NCI-H2196 treated with DMSO at 0.1 percent for 48 hours (cell line): Measurements from ENCODE around the gene TMEM106A.
"Not testable (repeated sequence)": the region's sequence is repeated elsewhere in the genome, so short reads cannot be mapped to it uniquely, and the experiment has no call there.

Experiments used
- DNase-seq: peaks from one replicate; lab custom pipeline; 2025; ENCODE audit not compliant: unreplicated experiment; lab: John Stamatoyannopoulos, UW

TMEM106A gene

DNA sequence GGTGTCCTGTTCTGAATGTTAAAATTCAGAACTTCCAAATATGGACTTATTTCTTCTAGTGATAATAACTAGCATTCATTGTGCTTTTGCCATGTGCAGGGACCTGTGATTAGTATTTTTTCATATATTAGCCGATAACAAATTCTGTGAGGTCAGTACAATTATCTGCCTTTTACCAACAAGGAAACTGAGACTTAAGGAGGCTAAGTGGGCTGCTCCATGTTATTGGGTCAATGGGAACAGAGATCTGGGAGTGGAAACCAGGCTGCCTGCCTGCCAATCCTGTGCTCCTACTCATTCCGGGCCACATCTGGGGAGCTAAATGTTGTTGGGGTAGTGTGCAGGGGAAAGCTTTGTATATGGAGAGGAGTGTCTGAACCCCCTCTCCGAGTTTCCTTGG lies 3.7 kb downstream of the TMEM106A start:
- DNase-seq, result no peak

DNA sequence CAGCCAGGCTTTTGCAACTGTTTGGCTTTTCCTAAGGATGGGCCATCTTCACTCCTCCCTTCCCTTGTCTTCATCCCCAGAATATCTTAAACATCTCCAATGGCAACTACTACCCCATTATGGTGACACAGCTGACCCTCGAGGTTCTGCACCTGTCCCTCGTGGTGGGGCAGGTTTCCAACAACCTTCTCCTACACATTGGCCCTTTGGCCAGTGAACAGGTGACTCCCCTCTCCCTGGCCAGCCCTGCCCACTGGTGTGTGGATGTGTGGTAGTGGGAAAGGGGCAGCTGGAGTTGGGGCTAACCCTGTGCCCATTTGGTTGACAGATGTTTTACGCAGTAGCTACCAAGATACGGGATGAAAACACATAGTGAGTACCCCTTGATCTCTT lies 4.7 kb downstream of the TMEM106A start:
- DNase-seq, result no peak

DNA sequence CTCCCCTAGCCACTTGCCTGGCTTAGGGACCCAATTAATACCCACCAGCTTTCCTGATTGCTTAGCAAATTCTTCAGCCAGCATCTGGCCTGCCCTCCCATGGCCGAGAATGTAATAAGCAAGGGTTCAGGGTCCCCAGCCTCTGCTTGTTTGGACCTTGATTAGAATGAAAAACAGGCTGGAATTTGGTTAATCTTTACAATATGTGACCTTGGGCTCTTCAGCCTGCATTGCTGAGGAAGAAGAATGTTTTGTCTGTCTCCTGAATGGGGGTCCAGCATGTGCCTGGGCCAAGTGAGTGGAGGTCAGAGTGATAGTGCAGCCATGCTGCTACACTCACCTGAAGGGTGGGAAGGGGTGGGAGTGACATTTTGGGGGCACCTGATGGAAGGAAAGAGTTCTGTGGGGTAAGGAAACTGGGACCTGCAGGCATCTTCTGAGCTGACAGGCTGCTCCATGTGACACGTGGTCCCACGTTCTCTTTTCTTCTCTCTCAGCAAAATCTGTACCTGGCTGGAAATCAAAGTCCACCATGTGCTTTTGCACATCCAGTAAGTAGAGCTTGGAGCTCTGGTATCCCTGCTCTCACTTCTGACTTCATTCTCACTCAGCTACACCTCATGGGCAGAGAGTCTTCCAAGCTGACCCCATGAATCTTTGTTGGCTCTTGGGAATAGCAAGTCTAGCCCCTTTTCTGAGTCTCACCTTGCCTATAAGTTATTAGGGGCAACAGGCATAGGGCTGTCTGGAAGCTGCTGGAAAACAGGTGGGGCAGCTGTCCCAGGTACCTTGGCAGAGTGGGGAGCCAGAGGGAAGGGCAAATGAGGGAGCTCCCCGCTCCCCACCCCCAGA lies 5.3 kb downstream of the TMEM106A start:
- DNase-seq, result no peak

DNA sequence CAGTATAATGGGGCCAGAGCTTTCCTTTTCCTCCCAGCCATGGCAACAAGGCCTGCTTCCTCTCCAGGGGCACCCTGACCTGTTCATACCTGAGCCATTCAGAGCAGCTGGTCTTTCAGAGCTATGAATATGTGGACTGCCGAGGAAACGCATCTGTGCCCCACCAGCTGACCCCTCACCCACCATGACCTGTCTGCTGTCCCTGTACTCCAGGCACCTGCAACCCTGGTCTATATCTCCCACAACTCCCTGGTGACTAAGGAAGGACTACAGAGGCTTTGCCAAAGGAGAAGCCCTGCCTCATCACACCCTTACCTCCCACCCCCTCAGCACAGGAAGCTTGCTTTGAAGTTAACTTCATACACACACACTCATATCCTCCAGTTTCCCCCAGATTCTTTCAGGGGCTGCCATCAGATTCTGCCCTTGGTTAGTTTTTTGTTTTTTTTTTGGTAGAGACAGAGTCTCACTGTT lies 6.0 kb downstream of the TMEM106A start:
- DNase-seq, result no peak

DNA sequence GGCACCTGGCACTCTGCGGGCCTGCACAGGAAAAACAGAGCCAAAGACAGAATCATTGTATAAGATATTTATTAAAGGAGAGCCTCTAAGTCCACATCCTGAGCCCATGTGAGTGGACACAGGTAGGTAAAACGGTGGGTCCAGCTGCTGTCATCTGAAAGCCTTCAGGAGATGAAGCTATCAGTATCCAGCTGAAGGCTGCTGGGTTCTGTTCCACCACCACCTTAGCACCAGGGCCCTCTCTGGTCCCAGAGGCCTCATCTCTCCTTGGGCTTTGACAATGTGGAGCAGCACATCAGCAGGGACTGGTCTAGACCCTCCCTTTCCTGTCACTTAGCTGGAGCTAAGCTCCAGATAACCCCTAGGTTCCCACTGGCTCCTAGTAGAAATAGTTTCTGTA lies 7.3 kb downstream of the TMEM106A start:
- no peak for DNase-seq

DNA sequence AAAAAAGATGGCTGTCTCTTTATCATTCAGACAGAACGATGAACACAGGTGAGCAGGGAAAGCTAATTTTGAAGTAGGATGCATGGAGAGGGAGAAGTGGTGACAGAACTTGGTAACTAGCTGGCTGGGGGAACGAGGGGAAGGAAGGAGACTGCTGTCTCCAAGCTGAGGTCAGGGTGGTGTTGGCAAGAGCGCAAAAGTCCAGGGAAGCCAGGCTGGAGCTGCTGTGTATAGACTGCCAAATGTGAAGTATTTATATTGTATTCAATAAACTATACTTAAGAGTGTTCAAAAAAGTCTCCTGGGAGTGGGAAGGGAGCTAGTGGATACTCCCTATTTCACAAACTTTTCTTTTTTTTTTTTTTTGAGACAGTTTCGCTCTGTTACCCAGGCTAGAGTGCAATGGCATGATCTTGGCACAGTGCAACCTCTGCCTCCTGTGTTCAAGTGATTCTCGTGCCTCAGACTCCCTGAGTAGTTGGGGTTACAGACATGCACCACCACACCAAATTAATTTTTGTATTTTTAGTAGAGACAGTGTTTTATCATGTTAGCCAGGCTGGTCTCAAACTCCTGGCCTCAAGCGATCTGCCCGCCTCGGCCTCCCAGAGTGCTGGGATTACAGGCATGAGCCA lies 8.2 kb downstream of the TMEM106A start:
- DNase-seq, result no peak

DNA sequence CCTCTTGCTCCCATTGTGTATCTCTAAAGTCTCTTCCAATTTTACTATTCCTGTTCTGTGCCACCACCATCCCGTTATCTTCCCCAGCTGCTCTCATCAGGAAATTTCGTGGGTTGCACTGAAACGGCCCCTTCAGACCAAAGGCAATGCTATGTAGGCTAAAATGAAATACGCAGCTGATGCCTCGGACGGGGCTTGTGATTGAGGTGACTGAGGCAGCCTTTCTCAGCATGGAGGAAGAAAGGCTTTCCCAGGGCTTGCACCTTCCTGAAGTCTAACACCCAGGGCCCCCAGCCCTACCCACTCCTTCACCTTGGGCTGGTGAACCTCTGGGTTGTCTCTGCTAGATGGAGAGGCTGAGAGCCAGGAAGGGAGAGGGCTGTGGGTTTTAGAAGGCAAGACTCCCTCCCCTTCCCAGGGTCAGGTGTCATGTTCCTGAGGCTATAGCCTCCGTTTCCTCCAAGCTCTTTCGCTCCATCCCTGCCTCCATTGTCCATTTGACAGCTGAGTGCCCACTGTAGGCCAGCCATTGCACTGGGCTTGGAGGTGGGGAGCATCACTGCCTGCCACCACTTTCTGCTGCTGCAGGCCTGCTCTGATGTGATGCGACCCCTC lies 8.9 kb downstream of the TMEM106A start:
- no peak for DNase-seq

DNA sequence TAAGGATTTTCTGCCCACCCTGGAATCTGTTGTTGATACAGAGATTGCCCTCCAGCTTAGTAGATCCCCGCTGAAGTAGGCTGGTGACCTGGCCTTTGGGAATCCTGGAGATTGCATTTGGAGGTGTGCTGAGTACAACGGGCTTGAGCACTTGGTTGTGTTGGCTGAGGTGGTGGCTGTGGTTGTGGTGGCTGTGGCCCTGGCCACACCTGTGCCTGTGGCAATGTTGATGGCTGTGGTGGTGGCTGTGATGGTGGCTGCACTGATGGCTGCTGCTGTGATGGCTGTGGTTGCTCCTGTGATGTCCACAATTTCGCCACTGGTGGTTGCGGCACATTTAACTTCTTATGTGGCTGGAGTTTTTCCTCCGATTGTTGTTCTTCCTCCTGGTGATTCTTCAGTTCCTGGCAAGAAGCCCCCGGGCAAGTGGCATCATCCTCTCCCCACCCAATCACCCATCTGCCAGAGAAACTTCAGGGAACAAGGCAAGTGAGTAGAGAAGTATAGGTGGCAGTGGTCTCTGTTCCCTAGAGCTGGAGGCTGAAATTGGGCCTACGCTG lies 12.6 kb downstream of the TMEM106A start:
- DNase-seq, result no peak

DNA sequence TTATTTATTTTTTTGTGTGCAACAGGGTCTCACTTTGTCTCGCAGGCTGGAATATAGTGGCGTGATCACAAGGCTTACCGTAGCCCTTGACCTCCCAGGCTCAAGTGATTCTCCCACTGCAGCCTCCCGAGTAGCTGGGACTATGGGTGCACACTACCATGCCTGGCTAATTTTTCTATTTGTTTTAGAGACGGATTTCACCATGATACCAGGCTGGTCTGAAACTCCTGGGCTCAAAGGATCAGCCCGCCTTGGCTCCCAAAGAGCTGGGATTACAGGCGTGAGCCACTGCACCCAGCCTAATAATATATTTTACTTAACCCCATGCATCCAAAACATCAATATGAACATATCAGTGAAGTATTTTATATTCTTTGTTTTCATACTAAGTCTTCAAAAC lies 14.7 kb downstream of the TMEM106A start:
- no peak for DNase-seq

DNA sequence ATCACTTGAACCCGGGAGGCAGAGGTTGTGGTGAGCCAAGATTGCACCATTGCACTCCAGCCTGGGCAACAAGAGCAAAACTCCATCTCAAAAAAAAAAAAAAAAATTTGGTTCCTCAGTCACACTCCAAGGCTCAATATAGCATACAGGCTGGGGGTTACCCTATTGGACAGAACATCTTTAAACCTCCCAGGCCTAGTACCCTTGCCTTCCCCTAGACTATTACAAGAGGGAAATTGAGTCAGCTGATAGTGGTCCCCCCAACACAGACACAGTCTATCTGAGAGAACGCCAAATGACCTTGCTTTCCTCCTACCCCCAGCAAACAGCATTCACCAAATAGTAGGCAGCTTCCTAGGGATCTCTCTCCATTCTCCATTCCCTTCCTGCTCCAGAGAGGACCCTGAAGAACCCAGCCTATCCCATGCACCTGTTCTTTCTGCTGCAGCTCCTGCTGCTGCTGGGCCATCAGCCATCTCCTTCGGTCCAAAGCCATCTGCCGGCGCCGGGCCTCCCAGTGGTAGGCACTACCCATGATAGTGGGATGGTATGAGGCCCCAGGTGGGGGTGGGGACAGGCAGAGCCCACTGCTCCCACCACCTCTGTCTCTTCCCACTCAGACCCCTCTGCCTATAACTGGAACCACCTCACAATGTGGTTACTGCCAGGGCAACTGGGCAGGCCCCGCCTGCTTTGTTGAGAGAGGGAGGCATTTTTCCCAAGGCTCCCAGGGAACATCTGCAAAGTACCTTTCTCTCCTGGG lies 16.5 kb downstream of the TMEM106A start, which contains the start of gene CCDC200:
Gene CCDC200, minus strand, starts transcription at position 604 of the 763 bp plus-strand sequence. Its CDS starts 69 bp downstream, at position 535.
- DNase-seq, result not testable (repeated sequence)

DNA sequence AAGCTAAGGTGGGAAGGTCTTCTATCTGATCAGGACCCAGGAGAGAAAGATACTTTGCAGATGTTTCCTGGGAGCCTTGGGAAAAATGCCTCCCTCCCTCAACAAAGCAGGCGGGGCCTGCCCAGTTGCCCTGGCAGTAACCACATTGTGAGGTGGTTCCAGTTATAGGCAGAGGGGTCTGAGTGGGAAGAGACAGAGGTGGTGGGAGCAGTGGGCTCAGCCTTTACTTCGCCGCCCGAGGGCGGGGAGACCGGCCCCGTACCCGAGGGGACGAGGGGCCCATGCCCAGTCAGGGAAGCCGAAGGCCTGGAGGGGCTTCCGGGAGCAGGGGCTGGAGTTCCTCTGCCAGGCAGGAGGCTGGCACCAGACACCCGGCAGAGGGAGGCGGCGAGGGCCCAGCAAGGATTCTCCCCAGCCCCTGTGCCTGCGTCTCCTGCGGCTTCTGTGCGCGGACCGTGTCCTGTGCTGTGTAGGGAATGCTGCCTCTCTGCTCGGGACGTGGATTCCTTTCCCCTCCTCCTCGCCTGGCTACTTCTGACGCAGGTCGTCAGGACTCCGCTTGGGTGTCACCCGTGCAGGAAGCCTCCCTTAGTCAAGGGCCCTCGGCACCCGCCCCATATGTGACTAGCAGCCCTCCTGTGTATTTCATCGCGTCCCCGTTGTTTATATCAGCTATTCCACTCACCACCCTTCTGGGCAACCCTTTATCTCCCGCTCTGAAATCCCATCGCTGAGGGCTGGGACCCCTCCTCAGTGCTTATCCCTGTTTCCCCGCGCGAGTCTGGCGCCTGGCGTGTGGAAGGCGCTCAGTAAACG lies 19.7 kb downstream of the TMEM106A start:
- DNase-seq, result not testable (repeated sequence)

DNA sequence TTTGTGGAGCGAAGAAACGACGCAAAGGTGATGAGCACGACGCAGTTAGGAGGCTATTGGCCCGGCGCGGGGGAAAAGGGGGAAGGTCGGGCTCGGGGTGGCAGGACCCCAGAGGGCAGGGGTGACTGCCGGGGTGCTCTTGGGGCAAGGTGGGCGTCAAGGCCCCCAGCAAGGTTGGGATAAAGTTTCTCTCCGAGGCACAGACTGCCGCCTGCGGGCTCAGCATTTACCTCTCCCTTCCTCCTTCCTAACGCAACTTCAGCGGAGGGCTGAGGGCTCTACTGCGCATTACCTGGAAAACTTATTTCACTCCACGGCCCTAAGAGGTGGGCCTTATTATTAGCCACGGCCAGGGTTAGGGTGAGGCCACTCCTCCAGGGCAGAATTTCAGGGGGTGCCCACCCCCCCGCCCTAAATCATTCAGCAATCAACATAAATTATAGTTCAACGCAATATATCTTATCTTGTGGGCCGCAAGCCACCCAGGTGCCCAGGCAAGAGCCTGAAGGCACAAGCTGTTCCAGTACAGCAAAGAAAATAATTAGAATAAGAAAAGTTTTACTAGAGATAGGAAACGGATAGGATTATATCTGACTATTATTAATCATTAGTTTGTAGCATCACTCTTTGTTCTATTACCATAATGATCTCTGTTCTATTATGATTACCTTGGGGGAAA lies 20.5 kb downstream of the TMEM106A start:
- DNase-seq, result not testable (repeated sequence)

DNA sequence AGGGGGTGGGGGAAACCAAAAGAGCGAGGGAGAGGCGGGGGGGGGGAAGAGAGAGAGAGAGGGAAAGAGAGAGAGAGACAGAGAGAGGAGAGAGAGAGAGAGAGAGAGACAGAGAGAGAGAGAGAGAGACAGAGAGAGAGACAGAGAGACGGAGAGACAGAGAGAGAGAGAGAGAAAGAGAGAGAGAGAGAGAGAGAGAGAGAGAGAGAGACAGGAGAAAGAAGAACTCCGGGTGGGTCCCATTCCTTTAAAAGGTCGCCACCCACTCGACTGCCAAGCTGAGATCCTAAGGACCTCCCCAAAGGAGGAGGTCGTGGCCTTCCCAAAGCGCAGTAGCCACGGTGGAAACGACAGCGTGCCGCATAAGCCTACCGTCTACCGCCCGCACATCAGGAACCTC lies 21.6 kb downstream of the TMEM106A start:
- not testable (repeated sequence) for DNase-seq

DNA sequence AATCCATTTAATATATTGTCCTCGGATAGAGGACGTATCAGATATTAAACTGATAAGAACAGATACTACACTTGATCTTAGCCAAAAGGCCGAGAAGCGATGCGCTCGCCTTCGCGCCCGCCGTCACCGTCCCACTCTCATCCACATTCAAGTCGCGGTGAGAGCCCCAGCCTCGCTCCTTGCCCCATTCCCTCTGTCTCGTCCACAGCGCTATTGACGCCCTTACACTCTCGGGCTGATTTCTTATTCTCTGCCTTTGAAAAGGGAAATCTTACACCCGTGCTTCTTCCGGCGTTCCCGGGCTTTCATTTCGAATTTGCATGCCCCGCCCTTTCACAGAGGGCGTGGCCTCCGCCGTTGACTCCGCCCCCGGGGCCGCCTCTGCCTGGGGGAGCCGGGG lies 22.2 kb downstream of the TMEM106A start, which contains the start of gene RNU2-1:
Gene RNU2-1, minus strand, starts transcription at position 101 of the 400 bp plus-strand sequence.
- not testable (repeated sequence) for DNase-seq

DNA sequence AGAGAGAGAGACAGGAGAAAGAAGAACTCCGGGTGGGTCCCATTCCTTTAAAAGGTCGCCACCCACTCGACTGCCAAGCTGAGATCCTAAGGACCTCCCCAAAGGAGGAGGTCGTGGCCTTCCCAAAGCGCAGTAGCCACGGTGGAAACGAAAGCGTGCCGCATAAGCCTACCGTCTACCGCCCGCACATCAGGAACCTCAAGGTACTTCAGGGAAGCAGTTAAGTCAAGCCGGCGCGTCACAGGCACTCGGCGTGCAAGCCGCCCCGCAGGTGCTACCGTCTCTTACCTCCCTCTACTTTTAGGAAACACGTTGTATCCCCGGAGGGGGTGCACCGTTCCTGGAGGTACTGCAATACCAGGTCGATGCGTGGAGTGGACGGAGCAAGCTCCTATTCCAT lies 27.9 kb downstream of the TMEM106A start:
- not testable (repeated sequence) for DNase-seq

DNA sequence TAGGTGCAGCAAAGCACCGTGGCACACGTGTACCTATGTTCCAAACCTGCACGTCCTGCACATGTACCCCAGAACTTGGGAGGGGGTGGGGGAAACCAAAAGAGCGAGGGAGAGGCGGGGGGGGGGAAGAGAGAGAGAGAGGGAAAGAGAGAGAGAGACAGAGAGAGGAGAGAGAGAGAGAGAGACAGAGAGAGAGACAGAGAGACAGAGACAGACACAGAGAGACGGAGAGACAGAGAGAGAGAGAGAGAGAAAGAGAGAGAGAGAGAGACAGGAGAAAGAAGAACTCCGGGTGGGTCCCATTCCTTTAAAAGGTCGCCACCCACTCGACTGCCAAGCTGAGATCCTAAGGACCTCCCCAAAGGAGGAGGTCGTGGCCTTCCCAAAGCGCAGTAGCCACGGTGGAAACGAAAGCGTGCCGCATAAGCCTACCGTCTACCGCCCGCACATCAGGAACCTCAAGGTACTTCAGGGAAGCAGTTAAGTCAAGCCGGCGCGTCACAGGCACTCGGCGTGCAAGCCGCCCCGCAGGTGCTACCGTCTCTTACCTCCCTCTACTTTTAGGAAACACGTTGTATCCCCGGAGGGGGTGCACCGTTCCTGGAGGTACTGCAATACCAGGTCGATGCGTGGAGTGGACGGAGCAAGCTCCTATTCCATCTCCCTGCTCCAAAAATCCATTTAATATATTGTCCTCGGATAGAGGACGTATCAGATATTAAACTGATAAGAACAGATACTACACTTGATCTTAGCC lies 29.1 kb downstream of the TMEM106A start:
- not testable (repeated sequence) for DNase-seq

DNA sequence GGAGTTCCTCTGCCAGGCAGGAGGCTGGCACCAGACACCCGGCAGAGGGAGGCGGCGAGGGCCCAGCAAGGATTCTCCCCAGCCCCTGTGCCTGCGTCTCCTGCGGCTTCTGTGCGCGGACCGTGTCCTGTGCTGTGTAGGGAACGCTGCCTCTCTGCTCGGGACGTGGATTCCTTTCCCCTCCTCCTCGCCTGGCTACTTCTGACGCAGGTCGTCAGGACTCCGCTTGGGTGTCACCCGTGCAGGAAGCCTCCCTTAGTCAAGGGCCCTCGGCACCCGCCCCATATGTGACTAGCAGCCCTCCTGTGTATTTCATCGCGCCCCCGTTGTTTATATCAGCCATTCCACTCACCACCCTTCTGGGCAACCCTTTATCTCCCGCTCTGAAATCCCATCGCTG lies 34.8 kb downstream of the TMEM106A start:
- not testable (repeated sequence) for DNase-seq
